H1 (cell line): Measurements from ENCODE around the gene PSMB11. TPM values are rescaled to one million over a fixed set of nuclear protein-coding genes. Genes with fewer than 3 reads are reported as not detected.
"Not testable (repeated sequence)": the region's sequence is repeated elsewhere in the genome, so short reads cannot be mapped to it uniquely, and the experiment has no call there.

Experiments
- CTCF ChIA-PET: fragments of 300-600 bp; sonication (Branson Sonifier 250); formaldehyde crosslinking; loops from one replicate; lab custom pipeline; 2021; ENCODE audit not compliant: partially characterized antibody; lab: Charles Lee
- POLR2A ChIA-PET: fragments of 300-600 bp; sonication (Branson Sonifier 250); formaldehyde crosslinking; loops from one replicate; lab custom pipeline; 2021; ENCODE audit warnings: inconsistent platforms; ENCODE audit not compliant: partially characterized antibody; lab: Charles Lee
- DNase-seq, 2 experiments: peaks; one replicate each; pipeline versions ENCODE4 v3.0.0 to v3.0.0-alpha.2; 2010 to 2022; ENCODE audit warnings: low spot score in 2 of 2, low read depth in 1 of 2, mixed read lengths in 1 of 2
- FAIRE-seq: peaks from 2 replicates; lab custom pipeline; 2011; peaks lifted over from hg19 to GRCh38; lab: Jason Lieb, UNC
- H2AFZ ChIP-seq: 2 replicates; pipeline ENCODE4 v1.8.1; 2012; ENCODE audit warnings: low read length, inconsistent platforms
- H2AK5ac ChIP-seq: 2 replicates; pipeline ENCODE4 v1.6.1; 2013; ENCODE audit warnings: low read depth, low read length
- H2BK120ac ChIP-seq: replicated peaks from 2 replicates; pipeline ENCODE3; 2013; ENCODE audit warnings: low read depth, low read length, inconsistent platforms
- H2BK12ac ChIP-seq: 2 replicates; pipeline ENCODE4 v1.6.1; 2013; ENCODE audit warnings: low read depth, low read length
- H2BK15ac ChIP-seq: 2 replicates; pipeline ENCODE4 v1.6.1; 2013; ENCODE audit warnings: low read length
- H2BK20ac ChIP-seq: 2 replicates; pipeline ENCODE4 v1.6.1; 2013; ENCODE audit warnings: low read length
- H2BK5ac ChIP-seq: 2 replicates; pipeline ENCODE4 v1.6.1; 2013; ENCODE audit warnings: low read depth, low read length
- H3K14ac ChIP-seq: 2 replicates; pipeline ENCODE4 v1.6.1; 2013; ENCODE audit warnings: inconsistent platforms; ENCODE audit not compliant: insufficient read length
- H3K18ac ChIP-seq: 2 replicates; pipeline ENCODE4 v1.6.1; 2013; ENCODE audit warnings: low read length; ENCODE audit errors: extremely low read depth
- H3K23ac ChIP-seq: 2 replicates; pipeline ENCODE4 v1.6.1; 2013; ENCODE audit warnings: inconsistent platforms; ENCODE audit not compliant: insufficient read length
- H3K23me2 ChIP-seq: 2 replicates; pipeline ENCODE4 v1.6.1; 2013; ENCODE audit warnings: low read depth, low read length
- H3K27ac ChIP-seq: 2 replicates; pipeline ENCODE4 v1.6.1; 2011; ENCODE audit warnings: low read depth, low read length, inconsistent platforms
- H3K27me3 ChIP-seq, 4 experiments: replicated peaks in 1 of 4; 1 replicate in 1 of 4; 2 replicates in 3 of 4; pipeline versions ENCODE4 v1.6.1 to v1.8.1; 2011 to 2013; ENCODE audit warnings: low read length in 3 of 4, mild to moderate bottlenecking in 3 of 4, inconsistent platforms in 2 of 4, mixed read lengths in 2 of 4, moderate library complexity in 1 of 4; ENCODE audit not compliant: control insufficient read depth in 3 of 4, insufficient read depth in 3 of 4; ENCODE audit errors: extremely low read depth in 1 of 4
- H3K36me3 ChIP-seq, 4 experiments: 2 replicates each; pipeline versions ENCODE4 v1.6.1 to v1.8.1; 2011 to 2013; ENCODE audit warnings: mild to moderate bottlenecking in 4 of 4, low read length in 3 of 4, moderate library complexity in 2 of 4, control low read depth in 1 of 4, inconsistent platforms in 1 of 4; ENCODE audit not compliant: insufficient read depth in 4 of 4, control insufficient read depth in 2 of 4
- H3K4ac ChIP-seq: replicated peaks from 2 replicates; pipeline ENCODE3; 2013; ENCODE audit warnings: low read length, low read depth, mixed read lengths, inconsistent platforms; ENCODE audit not compliant: insufficient read length
- H3K4me1 ChIP-seq, 4 experiments: replicated peaks in 1 of 4; 1 replicate in 1 of 4; 2 replicates in 3 of 4; pipeline versions ENCODE4 v1.6.1 to v1.8.1; 2011 to 2013; ENCODE audit warnings: low read length in 3 of 4, inconsistent platforms in 2 of 4, mixed read lengths in 1 of 4; ENCODE audit not compliant: insufficient read depth in 4 of 4, control insufficient read depth in 3 of 4
- H3K4me2 ChIP-seq, 2 experiments: 2 replicates each; pipeline versions ENCODE4 v1.6.1 to v1.8.1; 2011 to 2013; ENCODE audit warnings: low read depth in 2 of 2, low read length in 2 of 2, control low read depth in 1 of 2, inconsistent platforms in 1 of 2, mild to moderate bottlenecking in 1 of 2; ENCODE audit not compliant: insufficient read depth in 1 of 2
- H3K4me3 ChIP-seq, 4 experiments: fragments of 200-600, 300-600 bp in 1 of 4; sonication (generic), shearing (Covaris generic), sonication (Bioruptor Twin) in 1 of 4; 2 replicates each; pipeline versions ENCODE4 v1.5.1 to v1.8.1; 2011 to 2016; ENCODE audit warnings: low read length in 4 of 4, low read depth in 3 of 4, control low read depth in 2 of 4, inconsistent platforms in 2 of 4, mild to moderate bottlenecking in 2 of 4, mixed read lengths in 1 of 4, moderate library complexity in 1 of 4; ENCODE audit not compliant: insufficient read depth in 2 of 4; ENCODE audit errors: extremely low read depth in 1 of 4
- H3K56ac ChIP-seq: replicated peaks from 2 replicates; pipeline ENCODE3; 2013; ENCODE audit warnings: low read depth, mild to moderate bottlenecking, mixed read lengths, low read length, inconsistent platforms; ENCODE audit not compliant: insufficient read length
- H3K79me1 ChIP-seq: 2 replicates; pipeline ENCODE4 v1.6.1; 2013; ENCODE audit warnings: low read depth, low read length, control low read depth
- H3K79me2 ChIP-seq, 2 experiments: 2 replicates each; pipeline versions ENCODE4 v1.6.1 to v1.8.1; 2012 to 2013; ENCODE audit warnings: low read length in 2 of 2, mild to moderate bottlenecking in 2 of 2, inconsistent platforms in 1 of 2; ENCODE audit not compliant: insufficient read depth in 2 of 2, control insufficient read depth in 1 of 2
- H3K9ac ChIP-seq, 4 experiments: replicated peaks in 1 of 4; 1 replicate in 1 of 4; 2 replicates in 3 of 4; pipeline versions ENCODE4 v1.6.1 to v1.8.1; 2011 to 2013; ENCODE audit warnings: low read depth in 3 of 4, low read length in 3 of 4, control low read depth in 2 of 4, mild to moderate bottlenecking in 2 of 4, moderate library complexity in 2 of 4, inconsistent platforms in 1 of 4; ENCODE audit errors: extremely low read depth in 1 of 4
- H3K9me3 ChIP-seq, 2 experiments: 2 replicates each; pipeline versions ENCODE4 v1.6.1 to v1.8.1; 2012 to 2013; ENCODE audit warnings: mild to moderate bottlenecking in 2 of 2, moderate library complexity in 2 of 2, control low read depth in 1 of 2, inconsistent platforms in 1 of 2, low read depth in 1 of 2, low read length in 1 of 2, mixed read lengths in 1 of 2; ENCODE audit not compliant: insufficient read depth in 2 of 2
- H4K20me1 ChIP-seq, 2 experiments: replicated peaks in 1 of 2; 2 replicates each; pipeline versions ENCODE3 to v1.8.1; 2011 to 2013; ENCODE audit warnings: inconsistent platforms in 2 of 2, low read length in 2 of 2, mild to moderate bottlenecking in 1 of 2; ENCODE audit not compliant: insufficient read depth in 2 of 2, control insufficient read depth in 1 of 2
- H4K5ac ChIP-seq: 2 replicates; pipeline ENCODE4 v1.6.1; 2013; ENCODE audit warnings: low read length, low read depth, mixed read lengths, inconsistent platforms; ENCODE audit not compliant: insufficient read length
- H4K8ac ChIP-seq: 2 replicates; pipeline ENCODE4 v1.8.0; 2013; ENCODE audit warnings: mild to moderate bottlenecking, moderate library complexity, low read length, inconsistent platforms; ENCODE audit not compliant: insufficient read depth; ENCODE audit errors: extremely low read depth
- H4K91ac ChIP-seq: replicated peaks from 2 replicates; pipeline ENCODE3; 2013; ENCODE audit warnings: low read length, mixed read lengths, inconsistent platforms; ENCODE audit not compliant: insufficient read length
- BACH1 ChIP-seq: IDR thresholded peaks from 2 replicates; pipeline ENCODE4 v1.6.1; 2012; ENCODE audit warnings: low read length, improper control_type of control experiment
- CHD1 ChIP-seq: IDR thresholded peaks from 2 replicates; pipeline ENCODE4 v1.6.1; 2012; ENCODE audit warnings: low read depth, low read length, improper control_type of control experiment
- RFX5 ChIP-seq: IDR thresholded peaks from 2 replicates; pipeline ENCODE4 v1.6.1; 2011; ENCODE audit warnings: low read depth, low read length, improper control_type of control experiment, borderline replicate concordance
- SIN3A ChIP-seq, 2 experiments: IDR thresholded peaks in 1 of 2; conservative IDR thresholded peaks in 1 of 2; 2 replicates each; pipeline ENCODE4 v1.6.1; 2011 to 2012; ENCODE audit warnings: low read length in 2 of 2, improper control_type of control experiment in 1 of 2, low read depth in 1 of 2, mild to moderate bottlenecking in 1 of 2
- WGBS, 2 experiments: shearing (Covaris generic) in 1 of 2; methylation state at CpG; one replicate each; pipeline versions ENCODE4 v1.1.6 to v1.1.7; 2013 to 2015; ENCODE audit warnings: low lambda C conversion rate in 2 of 2, mixed read lengths in 2 of 2, inconsistent platforms in 1 of 2, low coverage in 1 of 2, missing lambda C conversion rate in 1 of 2; ENCODE audit not compliant: insufficient replicate concordance in 2 of 2, insufficient coverage in 1 of 2, insufficient read length in 1 of 2; ENCODE audit errors: extremely low coverage in 1 of 2, missing lambda C conversion rate in 1 of 2; 5-methylcytosine and 5-hydroxymethylcytosine counted together
- polyA plus RNA-seq, 7 experiments: library from polyadenylated mRNA; depleted of rRNA in 3 of 7; stranded (reverse) in 5 of 7; unstranded in 2 of 7; fragments of >200 nt in 5 of 7; fragments of 200-250 nt in 2 of 7; gene quantifications; 1 replicate in 5 of 7; 2 replicates in 1 of 7; 4 replicates in 1 of 7; pipeline versions ENCODE4 v1.2.1 to v1.2.3, GENCODE V29; 2011 to 2013; ENCODE audit warnings: missing spikeins in 2 of 7, mixed read lengths in 2 of 7
- total RNA-seq: library from RNA; stranded (reverse); fragmentation: NEBNext Ultra II Directional; extraction: Animal tissue kit (Norgen Biotek cat#: 25700); gene quantifications from 2 replicates; pipeline ENCODE4 v1.2.1, GENCODE V29; 2021

Gene PSMB11
- total and polyA plus RNA-seq, 2 of the 8 experiments (the other 6 are each of a cell fraction or from before 2014, with no cell fraction given): not detected

DNA sequence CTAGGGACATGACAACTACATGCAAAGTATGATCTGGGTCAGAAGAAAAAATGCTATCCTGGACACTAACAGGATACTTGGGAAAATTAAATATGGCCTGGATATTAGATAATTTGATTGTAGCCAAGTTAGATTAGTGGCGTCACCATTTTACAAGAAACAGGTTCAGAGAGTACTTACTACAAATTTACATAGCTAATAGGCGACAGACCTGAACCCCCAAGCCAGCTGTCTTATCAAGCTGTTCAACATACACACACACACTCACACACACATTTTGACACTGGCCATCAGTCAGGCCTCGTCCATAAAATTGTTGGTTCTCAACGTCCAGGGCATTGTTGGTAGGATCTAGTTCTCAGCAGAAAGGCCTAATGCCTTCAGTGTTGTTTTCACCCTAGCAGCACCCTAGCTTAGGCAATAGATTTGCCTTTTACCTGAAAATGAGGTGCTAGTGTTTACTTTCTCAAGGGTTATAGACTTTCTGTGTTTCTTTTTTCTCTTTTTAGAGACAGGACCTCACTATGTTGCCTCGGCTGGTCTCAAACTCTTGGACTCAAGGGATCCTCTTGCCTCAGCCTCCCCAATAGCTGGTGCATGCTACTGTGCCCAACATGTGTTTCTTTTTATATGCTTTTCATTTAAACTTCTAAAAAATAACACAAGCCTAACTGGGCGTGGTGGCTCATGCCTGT is 28.8 kb upstream of the PSMB11 start (continued):
- no peak for TF ChIP-seq RFX5
- TF ChIP-seq SIN3A (conservative IDR thresholded peaks at IDR 0.05 in 1 of 2, IDR thresholded peaks at IDR 0.05 in 1 of 2; ENCODE audit: low read depth in 1 of 2, low read length in 2 of 2): no peak
- TF ChIP-seq CHD1: no peak
- TF ChIP-seq BACH1: no peak

DNA sequence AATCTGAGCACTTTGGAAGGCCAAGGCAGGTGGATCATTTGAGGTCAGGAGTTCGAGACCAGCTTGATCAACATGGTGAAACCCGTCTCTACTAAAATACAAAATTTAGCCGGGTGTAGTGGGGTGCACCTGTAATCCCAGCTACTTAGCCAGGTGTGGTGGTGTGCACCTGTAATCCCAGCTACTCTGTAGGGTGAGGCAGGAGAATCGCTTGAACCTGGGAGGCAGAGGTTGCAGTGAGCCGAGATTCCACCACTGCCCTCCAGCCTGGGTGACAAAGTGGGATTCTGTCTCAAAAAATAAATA is 28.3 kb upstream of the PSMB11 start:
- CTCF ChIA-PET: interaction anchor here (1.1 to 5.0 kb wide), 7 partner anchors 11 to 55 kb away, joined by 3 to 27 read pairs (median 4); partner anchors contain the start of gene CDH24
- FAIRE-seq: not testable (repeated sequence)
- WGBS, 2 experiments: 92% methylated on average over 5 of the region's 5 CpGs; no CpG with 5 or more reads in 1 of the 2 experiments

More for the DNA sequence above, 28.3 kb upstream of the PSMB11 start:
- H3K79me2 ChIP-seq, H3K23me2 ChIP-seq, H4K20me1 ChIP-seq, H4K91ac ChIP-seq, H3K18ac ChIP-seq, H3K27ac ChIP-seq, H3K9me3 ChIP-seq, H3K23ac ChIP-seq, H2BK20ac ChIP-seq, H2AFZ ChIP-seq, H3K4me3 ChIP-seq, H2BK5ac ChIP-seq, H4K8ac ChIP-seq, H2BK12ac ChIP-seq, H4K5ac ChIP-seq, H3K14ac ChIP-seq, H3K4me2 ChIP-seq, H2BK120ac ChIP-seq, H3K9ac ChIP-seq, H3K4me1 ChIP-seq, H3K27me3 ChIP-seq, H2BK15ac ChIP-seq, H3K4ac ChIP-seq, DNase-seq, H3K79me1 ChIP-seq, H2AK5ac ChIP-seq, H3K56ac ChIP-seq, H3K36me3 ChIP-seq: not testable (repeated sequence)
- POLR2A ChIA-PET: interaction anchor here (4.3 kb wide), 1 partner anchor 7 kb away, joined by 29 read pairs; no protein-coding TSS in a partner anchor
